ENCODE results near the gene RNU6-9. TPM values are rescaled to one million over a fixed set of nuclear protein-coding genes. Genes with fewer than 3 reads are reported as not detected.

Gene RNU6-9
- total RNA-seq, 4 donors from 2014 or later = not detected

GRCh38 chr19:917323-918151 is 24.3 kb downstream of the RNU6-9 start, which contains the start of gene KISS1R:
Gene KISS1R, plus strand, starts transcription at chr19:917333. Its CDS starts 170 bp downstream, at chr19:917503.
- TF ChIP-seq, protein P1, sequence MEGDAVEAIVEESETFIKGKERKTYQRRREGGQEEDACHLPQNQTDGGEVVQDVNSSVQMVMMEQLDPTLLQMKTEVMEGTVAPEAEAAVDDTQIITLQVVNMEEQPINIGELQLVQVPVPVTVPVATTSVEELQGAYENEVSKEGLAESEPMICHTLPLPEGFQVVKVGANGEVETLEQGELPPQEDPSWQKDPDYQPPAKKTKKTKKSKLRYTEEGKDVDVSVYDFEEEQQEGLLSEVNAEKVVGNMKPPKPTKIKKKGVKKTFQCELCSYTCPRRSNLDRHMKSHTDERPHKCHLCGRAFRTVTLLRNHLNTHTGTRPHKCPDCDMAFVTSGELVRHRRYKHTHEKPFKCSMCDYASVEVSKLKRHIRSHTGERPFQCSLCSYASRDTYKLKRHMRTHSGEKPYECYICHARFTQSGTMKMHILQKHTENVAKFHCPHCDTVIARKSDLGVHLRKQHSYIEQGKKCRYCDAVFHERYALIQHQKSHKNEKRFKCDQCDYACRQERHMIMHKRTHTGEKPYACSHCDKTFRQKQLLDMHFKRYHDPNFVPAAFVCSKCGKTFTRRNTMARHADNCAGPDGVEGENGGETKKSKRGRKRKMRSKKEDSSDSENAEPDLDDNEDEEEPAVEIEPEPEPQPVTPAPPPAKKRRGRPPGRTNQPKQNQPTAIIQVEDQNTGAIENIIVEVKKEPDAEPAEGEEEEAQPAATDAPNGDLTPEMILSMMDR (IDR thresholded peaks at IDR 0.05) = no peak
- no peak for TF ChIP-seq POLR2A (IDR thresholded peaks at IDR 0.05)
- intact Hi-C loops (cut with DNase I; ENCODE audit: low total_unique reads) = loop anchor here (5.0 kb wide), 1 partner anchor 150 kb away; no protein-coding TSS in a partner anchor
- DNase-seq (ENCODE audit: low spot score in 2 of 2) = no peak
- WGBS, 2 donors = 0 to 1% methylated on average over 2 to 53 of the region's 87 CpGs
- H3K4me3 ChIP-seq (ENCODE audit: low read depth, poor library complexity, severe bottlenecking) = peak within 1 kb of the TSS; percentile 15

DNA sequence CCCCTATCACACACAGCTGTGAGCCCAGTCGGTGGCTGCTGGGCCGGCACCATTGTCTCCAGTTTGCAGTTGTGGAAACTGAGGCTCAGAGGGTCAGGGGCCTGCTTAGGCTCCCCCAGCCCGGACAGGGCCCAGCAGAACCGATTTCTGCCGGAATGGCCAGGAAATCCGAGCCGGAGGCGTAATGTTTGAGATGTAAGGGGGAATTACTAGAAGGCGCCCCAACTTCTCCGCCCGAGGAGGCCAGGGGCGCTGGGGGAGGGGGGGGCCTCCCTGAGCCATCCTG is 24.8 kb downstream of the RNU6-9 start:
- no peak for TF ChIP-seq POLR2A (IDR thresholded peaks at IDR 0.05)
- TF ChIP-seq, protein P1 (IDR thresholded peaks at IDR 0.05) = no peak
- no peak overlapping the region for H3K4me3 ChIP-seq (ENCODE audit: low read depth, poor library complexity, severe bottlenecking)
- 9 to 10% methylated on average over 9 to 11 of the region's 12 CpGs for WGBS, 2 donors
- intact Hi-C loops (cut with DNase I; ENCODE audit: low total_unique reads) = loop anchor here (5.0 kb wide), 1 partner anchor 151 kb away; no protein-coding TSS in a partner anchor
- no peak for DNase-seq (ENCODE audit: low spot score in 2 of 2)

- intact Hi-C loops (cut with DNase I; ENCODE audit: low total_unique reads) = loop anchor here (5.0 kb wide), 1 partner anchor 151 kb away; no protein-coding TSS in a partner anchor
Measured at GRCh38 chr19:918481-919198, 25.4 kb downstream of the RNU6-9 start.

DNA sequence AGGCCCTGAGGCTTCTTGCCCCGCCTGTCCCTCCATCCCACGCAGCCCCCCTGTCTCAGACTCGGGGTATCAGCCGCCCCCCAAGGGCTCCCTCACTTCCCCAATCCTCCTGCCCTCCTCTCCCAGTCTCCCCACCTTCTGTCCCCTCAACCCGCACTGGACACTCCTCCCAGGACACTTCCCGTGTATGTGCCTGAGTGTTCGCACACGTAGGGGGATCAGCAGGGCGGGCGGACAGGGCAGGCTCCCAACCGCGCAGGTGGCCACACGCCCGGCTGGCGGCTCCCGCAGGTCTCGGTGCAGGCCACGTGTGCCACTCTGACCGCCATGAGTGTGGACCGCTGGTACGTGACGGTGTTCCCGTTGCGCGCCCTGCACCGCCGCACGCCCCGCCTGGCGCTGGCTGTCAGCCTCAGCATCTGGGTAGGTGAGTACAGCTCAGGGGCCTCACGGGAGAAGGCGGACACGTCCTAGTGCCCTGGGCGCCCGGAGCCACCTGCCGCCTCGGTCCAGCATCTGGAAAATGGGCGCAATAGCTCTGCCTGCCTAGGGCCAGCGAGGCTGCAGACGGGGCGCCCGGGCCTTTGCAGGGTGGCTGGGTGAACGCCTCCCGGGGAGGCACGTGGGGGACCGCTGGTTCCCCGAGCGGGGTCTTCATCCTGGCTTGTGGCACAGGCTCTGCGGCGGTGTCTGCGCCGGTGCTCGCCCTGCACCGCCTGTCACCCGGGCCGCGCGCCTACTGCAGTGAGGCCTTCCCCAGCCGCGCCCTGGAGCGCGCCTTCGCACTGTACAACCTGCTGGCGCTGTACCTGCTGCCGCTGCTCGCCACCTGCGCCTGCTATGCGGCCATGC is 26.1 kb downstream of the RNU6-9 start:
- H3K4me3 ChIP-seq (ENCODE audit: low read depth, poor library complexity, severe bottlenecking) = no peak overlapping the region
- intact Hi-C loops (cut with DNase I; ENCODE audit: low total_unique reads) = loop anchor here (2.0 to 5.0 kb wide), 2 partner anchors 61 to 152 kb away; partner anchors contain the start of gene CFD
- WGBS, 2 donors = 3 to 4% methylated on average over 19 to 59 of the region's 68 CpGs
- no peak for DNase-seq (ENCODE audit: low spot score in 2 of 2)
- TF ChIP-seq, protein P1 (IDR thresholded peaks at IDR 0.05) = no peak
- TF ChIP-seq POLR2A (IDR thresholded peaks at IDR 0.05) = no peak

More at GRCh38 chr19:918481-919198, 25.4 kb downstream of the RNU6-9 start:
- H3K4me3 ChIP-seq (ENCODE audit: low read depth, poor library complexity, severe bottlenecking) = no peak overlapping the region
- DNase-seq (ENCODE audit: low spot score in 2 of 2) = no peak
- TF ChIP-seq, protein P1 (IDR thresholded peaks at IDR 0.05) = no peak
- no peak for TF ChIP-seq POLR2A (IDR thresholded peaks at IDR 0.05)
- WGBS, 2 donors = 3 to 4% methylated on average over 21 to 56 of the region's 58 CpGs
